GM19452 (cell line): ENCODE data around the gene BACE2.

ENCODE experiments used
- ATAC-seq: cut with Tn5 transposase; IDR thresholded peaks from one replicate; pipeline ENCODE4 v1.9.1; 2021; ENCODE audit not compliant: unreplicated experiment

BACE2 gene

GRCh38 chr21:41317458-41317857 lies 149.5 kb downstream of the BACE2 start:
- no peak for ATAC-seq

GRCh38 chr21:41318218-41318617 lies 150.3 kb downstream of the BACE2 start:
- ATAC-seq, result no peak

GRCh38 chr21:41319273-41319672 lies 151.3 kb downstream of the BACE2 start:
- ATAC-seq, result no peak

- ATAC-seq, result no peak
Measured at GRCh38 chr21:41321211-41321907, 153.4 kb downstream of the BACE2 start.

DNA sequence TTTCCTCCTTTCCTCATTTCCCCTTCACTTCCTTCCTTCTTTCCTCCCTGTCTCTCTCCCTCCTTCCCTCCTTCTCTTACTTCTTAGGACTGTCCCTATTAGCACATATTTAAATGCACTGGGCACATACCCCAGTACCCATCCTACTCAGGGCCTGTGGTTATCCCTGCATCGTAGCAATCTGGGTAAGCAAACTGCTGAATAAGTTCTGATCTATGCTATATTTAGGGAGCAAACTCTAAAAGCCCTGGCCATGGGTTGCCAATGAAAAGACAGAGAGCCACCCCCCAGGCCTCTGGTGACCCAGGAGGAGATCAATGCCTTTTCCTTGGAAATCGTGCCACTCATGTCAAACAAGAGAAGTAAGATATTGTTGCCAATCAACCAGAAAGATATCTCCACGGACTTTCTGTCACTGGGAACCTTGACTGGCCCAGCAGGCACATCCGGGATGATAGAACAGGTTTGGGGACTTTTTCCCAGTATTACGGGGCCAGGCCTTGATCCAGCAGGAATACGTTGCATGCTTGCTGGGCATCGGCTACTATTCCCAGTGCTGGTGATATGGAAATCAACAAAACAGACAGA lies 154.0 kb downstream of the BACE2 start:
- no peak for ATAC-seq

- ATAC-seq, result no peak
Measured at GRCh38 chr21:41322496-41323382, 154.8 kb downstream of the BACE2 start.

GRCh38 chr21:41325138-41325912 lies 157.4 kb downstream of the BACE2 start:
- ATAC-seq, result no peak

- ATAC-seq, result no peak
Measured at GRCh38 chr21:41326414-41327080, 158.6 kb downstream of the BACE2 start.

- ATAC-seq, result no peak
Measured at GRCh38 chr21:41327753-41328152, 159.8 kb downstream of the BACE2 start.

- no peak for ATAC-seq
Measured at GRCh38 chr21:41328660-41329607, 161.0 kb downstream of the BACE2 start.
